ENCODE data around the gene FBXO40.

FBXO40 gene

DNA sequence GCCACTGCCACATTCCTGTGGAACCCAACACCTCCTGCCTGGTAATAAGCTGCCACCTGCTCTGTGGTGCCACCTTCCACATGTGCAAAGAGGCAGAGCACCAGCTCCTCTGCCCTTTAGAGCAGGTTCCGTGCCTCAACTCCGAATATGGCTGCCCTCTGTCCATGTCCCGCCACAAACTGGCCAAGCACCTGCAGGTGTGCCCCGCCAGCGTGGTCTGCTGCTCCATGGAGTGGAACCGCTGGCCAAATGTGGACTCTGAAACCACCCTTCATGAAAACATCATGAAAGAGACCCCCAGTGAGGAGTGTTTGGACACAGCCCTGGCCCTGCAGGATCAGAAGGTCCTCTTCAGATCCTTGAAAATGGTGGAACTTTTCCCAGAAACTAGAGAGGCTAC, 28.3 kb downstream of the FBXO40 start:
- no peak for DNase-seq

DNA sequence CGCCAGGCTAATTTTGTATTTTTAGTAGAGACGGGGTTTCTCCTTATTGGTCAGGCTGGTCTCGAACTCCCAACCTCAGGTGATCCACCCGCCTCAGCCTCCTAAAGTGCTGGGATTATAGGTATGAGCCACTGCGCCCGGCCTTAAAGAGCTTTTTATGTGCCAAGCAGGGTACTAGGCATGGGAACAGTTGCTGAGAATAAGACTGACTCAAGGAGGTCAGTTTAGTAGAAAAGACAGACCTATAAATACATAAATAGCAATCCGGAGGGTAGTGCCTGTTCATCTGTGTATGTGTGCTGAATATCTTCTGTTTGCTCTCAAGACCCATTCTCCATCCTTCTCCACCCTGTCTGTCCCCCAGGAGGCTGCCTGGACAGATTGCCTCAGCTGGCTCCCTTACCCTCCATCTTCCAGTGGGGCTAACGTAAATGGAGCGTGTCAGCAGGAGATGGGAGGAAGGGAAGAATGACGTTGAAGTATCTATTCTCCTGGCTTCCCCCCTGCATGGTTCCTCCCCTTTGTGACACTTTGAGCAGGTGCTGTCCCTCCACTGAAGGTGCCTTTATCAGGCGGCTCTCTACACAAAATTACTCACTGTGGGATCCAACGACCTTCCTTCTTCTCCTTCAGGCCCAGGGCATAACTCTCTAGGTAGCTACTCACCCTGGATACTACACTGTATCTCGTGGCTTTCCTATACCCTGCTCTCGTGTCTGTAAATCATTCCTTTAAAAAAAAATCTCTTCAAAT, 31.1 kb downstream of the FBXO40 start:
- DNase-seq: no peak

DNA sequence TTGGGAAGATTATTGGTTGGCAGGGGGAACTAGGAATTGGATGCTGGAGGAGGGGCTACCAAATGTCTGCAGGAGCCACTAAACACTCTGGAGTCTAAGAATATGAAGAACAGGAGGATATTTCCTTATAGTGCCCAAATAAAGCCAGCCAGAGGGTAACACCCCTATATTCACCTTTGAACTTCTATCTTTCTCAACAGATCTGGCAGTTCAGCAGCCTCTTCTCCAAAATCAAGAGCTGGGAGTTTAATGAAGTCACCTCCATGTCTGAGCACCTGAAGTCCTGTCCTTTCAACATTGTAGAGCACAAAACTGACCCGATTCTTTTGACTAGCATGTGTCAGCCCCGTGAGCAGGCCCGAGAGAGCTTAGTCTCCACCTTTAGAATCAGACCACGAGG, 33.3 kb downstream of the FBXO40 start:
- no peak for DNase-seq

DNA sequence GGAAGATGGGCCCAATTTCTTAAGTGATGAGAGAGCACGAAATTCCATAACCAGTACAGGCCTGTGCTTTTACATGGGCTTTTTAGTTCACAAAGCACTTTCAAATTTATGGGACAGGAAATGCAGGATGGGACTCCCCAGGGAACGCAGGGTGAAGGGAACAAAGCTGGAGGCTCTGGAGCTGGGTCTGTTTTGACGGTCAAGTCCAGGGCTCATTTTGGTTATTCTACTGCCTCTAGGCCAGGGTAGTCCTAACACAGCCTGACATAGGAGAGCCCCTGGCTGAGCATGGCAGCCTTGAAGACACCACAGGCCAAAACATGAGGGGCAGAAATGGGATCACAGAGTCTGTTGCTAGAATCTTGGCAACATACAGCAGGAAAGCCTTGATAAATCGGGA, 34.0 kb downstream of the FBXO40 start:
- DNase-seq: no peak

DNA sequence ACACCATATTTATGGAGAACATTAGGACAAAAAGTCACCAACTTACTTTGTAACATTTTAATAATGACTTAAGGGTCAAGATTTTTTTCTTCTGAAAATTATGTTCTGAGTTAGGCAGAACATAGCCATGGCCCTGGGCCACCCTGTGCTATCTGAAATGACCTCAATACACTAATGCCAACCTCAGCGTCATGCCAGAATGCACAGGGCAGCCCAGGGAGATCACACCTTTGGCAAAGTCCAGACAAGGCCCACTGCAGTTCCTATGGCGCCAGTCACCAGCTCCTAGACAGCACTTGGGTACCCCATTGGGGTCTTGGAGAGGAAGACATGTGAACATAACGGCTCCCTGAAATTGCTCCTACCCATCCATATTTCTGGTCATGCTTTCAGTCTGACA, 34.4 kb downstream of the FBXO40 start:
- DNase-seq: no peak

DNA sequence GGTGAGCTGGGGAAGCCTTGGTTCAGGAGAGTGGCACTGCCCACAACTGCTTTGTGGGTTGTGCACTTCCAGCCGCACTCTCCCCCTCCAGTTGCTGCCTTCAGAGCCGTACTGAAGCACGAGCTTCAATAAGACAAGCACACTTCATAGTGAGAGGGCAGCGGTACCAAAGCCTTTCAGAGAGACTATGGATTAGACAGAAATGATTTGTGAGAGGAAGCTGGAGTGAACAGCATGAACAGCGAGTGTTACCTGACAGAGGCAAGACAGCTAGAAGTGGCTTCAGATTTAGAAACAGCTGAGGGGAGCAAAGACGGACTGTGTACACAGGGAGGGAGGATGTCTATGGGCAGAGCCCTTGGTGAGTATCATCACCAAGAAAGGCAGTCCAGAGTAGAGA, 36.4 kb downstream of the FBXO40 start:
- no peak for DNase-seq

DNA sequence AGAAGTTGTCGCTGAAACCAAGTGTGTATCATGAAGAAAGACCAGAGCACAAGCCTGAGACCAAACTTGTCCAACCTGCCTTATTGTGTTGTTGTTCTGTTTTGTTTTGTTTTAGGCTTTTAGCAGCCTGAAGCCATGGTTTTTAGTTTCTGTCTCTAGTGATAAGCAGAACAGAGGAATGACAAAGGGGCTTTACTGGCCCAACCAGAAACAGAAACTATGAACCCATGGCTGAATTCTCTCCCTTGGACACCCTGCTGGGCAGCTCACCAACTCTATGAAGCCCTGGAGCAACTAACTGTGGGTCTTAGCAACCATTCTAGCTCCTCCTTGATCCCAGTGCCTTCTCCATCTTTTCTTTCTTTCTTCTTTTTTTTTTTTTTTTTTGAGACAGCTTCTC, 37.2 kb downstream of the FBXO40 start:
- DNase-seq: no peak

DNA sequence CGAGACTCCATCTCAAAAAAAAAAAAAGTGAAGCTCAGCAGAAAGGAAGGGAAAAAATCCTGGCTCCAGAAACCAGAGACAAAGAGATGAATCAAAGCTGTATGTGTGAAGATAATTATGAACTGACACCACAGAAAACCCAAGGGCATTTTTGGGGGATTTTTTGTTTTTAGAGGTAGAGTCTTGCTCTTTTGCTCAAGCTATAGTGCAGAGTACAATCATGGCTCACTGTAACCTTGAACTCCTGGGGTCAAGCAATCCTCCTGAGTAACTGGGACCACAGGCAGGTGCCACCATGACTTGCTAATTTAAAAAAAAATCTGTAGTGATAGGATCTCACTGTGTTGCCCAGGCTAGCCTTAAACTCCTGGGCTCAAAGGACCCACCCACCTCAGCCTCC, 44.7 kb downstream of the FBXO40 start:
- no peak for DNase-seq

DNA sequence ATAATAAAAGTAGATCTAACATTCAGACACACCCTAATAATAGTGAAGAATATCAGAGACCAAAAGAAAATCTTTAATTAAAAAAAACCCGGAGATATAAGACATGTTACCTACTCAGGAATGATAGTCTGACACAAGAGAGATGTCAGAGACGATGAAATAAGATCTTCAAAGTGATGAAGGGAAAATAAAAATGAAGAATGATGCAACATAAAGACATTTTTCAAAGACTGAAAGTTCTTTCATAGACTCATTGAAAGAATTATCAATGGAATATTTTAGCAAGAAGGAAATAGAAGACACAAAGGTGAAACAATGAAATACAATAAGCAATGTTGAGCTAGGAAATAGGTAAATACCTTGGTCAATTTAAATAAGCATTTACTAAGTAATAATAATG, 47.9 kb downstream of the FBXO40 start:
- DNase-seq: no peak

DNA sequence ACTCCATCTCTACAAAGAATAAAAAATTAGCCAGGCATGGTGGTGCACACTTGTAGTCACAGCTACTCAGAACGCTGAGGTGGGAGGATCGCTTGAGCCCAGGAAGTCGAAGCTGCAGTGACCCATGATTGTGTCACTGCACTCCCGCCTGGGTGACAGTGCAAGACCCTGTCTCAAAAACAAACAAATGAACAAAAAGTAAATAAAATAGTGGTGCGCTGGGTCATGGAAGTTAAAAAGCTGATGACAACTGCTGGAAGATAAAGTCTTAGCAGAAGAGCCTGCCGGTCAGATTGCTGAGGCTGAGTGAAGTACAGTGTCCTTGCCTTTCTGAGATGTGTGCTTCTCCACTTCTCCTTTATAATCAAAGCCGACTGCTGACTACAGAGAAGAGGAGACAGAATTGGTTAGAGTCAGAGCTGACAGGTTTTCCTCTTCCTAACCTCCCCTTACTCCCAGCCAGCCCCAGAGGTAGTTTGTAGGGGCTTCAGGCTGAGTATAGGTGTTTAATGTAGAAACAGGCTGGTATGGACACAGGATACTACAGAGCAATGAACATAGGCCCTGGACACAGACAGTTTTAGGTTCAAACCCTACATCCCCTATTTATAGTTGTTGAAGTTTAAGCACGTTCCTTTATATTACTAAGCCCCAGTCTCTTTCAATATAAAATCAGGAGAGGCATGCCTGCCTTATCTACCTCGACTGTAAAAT, 49.6 kb downstream of the FBXO40 start:
- no peak for DNase-seq

DNA sequence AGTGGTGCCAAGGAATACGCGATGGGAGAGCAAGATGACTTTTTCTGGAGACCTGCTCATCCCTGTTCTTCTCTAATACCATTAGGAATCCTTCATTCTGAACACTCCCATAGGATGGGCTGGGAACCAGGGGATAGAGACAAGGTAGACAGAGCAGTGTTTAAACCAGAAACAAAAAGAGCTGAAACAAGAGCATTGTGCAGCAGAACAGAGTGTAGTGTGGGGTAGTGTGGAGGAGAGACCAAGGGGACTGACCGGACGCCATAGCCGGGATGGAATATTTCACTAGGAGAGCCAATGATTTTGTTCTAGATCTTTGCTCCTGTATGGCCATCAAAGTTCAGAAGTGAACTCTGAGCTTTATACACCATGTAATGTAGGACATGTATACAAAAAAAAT, 51.9 kb downstream of the FBXO40 start:
- no peak for DNase-seq

DNA sequence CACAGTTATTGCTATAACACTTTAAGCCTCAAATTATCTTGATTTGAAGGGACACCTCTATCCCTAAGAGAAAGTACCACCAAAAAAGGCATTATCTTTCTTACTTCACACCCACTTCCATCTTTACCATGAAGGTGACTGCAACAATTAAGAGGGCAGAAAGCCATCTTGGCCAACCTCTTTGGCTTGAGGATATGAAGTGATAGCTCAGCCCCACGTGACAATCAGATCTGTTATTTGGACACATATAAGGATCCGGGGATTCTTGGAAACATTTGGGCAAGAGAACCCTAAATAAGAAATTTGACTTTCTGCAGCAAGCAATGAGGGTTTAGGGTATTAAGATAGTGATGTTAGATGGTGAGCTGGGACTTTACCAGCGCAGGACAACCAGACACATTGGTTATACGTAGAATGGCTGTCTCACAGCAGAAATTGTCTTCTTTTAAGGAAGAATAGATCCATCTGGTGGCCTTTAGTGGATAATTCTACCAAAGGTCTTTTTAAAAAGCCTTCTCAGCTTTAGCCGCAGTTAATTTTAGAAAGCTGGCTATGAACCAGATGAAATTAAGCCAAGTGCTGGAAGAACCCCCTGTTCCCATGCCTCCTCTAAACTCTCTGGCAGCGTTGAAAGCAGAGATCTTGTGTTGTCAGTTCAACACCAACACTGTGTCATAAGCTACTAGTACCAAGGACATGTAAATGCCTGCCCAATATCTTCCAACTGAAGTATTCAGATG, 55.2 kb downstream of the FBXO40 start:
- DNase-seq: no peak

DNA sequence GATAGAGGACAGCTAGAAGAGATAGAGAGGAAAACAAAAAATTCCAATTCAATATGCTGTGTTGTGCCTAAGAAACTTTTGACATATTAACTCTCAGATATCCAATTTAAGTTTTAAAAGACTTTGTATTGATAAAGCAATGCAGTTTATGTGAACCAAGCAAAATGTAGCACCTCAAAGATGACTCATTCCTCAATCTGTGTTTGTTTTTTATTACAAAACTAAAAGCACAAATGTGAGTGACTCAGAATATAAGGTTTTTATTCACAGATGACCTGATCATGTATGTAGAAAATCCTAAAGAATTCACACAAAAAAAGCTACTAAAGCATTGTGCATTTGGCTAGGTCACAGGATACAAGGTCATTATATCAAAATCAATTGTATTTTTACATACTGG, 56.5 kb downstream of the FBXO40 start:
- no peak for DNase-seq

DNA sequence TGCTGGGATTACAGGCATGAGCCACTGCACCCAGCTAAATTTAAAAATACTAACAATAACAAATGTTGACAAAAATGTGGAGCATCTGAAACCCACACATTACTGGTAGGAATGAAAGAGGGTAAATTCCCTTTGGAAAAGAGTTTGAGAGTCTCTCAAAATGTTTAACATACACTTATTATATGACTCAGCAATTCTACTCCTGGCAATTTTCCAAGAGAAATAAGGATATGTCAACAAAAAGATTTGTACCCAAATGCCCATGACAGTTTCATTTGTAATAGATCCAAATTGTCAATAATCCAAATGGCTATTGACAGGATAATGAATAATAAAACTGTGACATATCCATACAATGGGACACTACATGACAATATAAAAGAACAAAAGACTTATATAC, 58.5 kb downstream of the FBXO40 start:
- DNase-seq: no peak

DNA sequence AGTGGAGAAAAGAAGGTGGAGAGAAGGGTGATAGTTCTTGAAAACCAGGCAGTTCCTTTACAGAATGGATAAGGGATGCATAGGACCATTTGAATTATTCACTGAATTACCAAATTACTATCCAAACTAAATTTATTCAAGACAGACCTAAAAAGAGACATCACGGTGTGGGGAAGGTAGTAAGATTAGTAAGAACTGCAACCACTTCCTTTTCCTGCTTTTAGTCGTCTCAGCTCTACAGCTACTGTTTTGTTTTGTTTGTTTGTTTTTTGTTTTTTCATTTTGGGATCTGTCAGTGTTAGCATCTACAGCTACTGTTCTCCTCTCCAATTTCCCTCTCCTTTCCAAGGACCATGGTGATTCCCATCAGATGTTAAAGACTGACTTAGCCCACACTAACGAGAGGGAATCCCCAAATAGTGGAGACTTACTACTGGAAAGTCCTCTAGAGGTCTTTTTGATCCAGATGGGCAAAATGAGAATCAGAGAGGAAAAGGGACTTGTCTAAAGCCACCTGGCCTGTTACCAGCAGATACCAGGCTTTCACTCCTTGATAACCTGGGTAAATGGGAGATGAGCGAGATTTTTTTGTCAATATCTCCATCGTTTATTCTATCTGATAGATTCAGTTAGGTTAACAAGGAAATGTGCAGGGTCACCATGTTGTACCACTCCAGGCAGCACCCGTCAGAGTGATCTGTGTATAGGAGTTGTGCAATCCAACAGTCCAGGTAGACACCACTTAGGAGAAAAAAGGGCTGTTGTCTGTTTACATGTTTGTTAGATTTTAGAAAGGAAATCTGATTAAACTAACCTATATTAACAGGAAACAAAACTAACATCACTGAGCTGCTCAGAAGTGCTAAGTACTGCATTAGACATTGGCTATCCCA, 61.6 kb downstream of the FBXO40 start:
- DNase-seq: no peak

DNA sequence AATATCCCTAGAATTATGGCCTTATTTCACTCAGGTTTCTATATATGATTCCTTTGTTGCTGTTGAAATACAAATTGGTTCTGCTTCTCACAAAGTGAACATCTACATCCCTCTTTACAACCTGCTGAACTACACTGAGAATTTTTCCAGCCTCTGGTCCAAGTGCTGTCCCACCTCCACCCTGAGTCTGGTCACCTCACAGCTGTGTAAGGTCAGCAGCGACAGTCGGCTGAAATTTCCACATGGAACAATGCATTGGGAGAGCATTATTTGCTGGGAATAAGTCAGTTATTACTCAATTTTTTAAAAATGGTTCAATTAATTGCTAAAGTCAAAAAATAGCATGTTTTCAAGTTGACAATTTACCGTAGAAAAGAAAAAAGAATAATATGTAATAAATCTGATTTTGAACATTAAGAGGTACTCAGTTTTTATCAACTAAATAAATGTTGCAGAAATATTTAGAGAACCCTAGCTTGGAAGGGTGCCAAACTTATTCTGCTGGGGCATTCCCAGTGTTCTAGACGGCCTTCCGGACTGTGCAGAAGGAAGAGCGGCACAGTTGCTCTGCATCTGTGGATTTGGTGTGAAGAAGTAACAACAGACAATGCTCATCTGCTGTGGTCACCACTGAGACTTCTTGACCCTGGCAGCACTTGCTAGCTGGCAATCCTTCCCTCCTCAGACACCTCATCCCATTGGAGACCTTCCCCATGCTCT, 65.7 kb downstream of the FBXO40 start:
- no peak for DNase-seq

DNA sequence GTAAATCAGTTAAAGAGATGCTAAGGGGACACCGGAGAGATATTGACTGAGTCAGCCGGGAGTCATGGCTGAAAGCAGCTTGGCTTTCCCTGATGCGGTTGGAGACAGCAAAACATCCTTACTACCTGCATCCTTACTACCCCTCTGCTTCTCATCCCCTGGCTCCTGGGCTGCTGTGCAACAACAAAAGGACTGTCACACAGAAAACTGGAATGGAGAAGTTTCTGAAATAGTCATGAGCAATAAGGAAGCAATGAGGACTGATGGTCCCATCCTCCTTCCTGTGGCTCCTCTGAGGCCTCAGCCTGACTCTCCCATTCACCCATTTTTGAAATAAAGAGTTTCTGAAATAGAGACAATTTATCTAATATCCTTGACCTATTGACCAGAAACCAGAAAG, 66.4 kb downstream of the FBXO40 start:
- no peak for DNase-seq

DNA sequence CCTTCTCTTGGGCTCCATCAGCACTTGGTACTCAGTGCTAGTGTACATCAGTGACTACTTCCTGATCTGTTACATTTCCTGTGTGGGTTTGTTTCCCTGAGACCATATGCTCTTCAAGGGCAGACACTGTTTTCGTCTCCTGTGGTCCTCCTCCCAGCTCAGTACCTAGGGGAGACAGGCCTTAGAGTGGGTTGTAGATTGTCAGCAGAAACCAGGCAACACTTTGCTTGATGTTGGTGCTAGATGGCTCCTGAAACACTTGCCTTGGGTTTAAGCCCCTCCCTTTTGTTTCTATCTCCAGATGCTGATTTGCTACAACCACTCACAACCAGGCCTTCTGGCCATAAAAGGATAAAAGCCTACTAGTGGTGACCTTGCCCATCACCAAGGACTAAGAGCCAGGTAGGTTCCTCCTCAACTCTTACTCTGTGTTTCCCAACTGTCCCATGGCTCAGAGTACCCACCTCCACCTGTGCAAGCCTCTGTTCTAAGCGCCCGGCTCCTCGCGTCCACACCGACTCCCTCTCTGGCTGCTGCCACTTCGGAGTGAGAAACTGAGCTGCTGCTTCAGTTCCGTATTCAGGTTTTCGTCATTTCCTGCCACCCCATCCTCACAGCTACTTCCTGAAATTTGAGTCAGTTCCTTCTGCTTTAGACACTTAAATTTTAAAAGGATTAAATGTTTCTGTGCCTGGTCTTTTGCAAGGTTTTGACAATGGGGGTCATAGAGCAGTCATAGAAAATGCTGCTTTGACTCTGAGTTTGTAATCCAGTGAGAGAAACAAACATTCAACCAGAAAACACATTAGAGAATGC, 67.4 kb downstream of the FBXO40 start, which contains the start of gene HCLS1:
TSS of gene HCLS1 (minus strand) at position 548 of the 816 bp plus-strand sequence. CDS start 2,556 bp downstream, outside the sequence.
- no peak for DNase-seq

DNA sequence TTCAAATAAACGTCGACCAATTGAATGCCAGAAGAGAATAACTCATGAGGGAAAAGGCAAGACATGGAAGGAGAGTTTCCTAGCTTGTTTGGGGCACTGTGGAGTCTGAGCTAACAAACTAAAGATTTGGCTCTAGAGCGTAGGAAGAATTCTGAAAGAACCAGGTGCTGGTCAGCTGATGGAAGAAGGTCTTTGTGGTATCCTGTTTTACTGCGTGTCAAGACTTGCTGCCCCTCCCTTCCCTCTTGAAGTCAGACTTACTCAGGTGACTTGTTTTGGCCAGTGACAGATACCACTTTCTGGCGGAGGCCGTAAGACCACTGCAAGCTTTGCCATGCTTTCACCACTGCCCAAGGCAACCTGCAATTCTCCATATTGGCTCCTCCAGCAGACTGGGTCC, 68.2 kb downstream of the FBXO40 start:
- DNase-seq: no peak

DNA sequence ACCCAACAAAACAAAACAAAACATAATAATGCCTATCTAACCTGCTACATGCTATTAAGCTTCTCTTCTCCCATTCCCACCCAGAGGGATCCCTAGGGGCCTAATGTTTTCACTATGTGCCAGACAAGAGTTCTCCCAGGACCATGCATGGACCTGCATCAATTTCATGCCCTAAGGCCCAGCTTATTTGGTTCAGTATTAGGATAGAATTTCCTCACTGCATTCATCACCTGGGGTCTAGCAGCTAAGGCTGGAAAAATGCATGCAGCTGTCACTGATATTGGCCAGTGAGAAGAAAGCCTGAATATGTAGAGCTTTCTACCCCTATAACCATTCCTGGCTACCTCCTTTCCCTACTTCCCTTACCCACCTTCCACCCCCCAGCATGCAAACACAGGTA, 69.6 kb downstream of the FBXO40 start:
- DNase-seq: no peak

DNA sequence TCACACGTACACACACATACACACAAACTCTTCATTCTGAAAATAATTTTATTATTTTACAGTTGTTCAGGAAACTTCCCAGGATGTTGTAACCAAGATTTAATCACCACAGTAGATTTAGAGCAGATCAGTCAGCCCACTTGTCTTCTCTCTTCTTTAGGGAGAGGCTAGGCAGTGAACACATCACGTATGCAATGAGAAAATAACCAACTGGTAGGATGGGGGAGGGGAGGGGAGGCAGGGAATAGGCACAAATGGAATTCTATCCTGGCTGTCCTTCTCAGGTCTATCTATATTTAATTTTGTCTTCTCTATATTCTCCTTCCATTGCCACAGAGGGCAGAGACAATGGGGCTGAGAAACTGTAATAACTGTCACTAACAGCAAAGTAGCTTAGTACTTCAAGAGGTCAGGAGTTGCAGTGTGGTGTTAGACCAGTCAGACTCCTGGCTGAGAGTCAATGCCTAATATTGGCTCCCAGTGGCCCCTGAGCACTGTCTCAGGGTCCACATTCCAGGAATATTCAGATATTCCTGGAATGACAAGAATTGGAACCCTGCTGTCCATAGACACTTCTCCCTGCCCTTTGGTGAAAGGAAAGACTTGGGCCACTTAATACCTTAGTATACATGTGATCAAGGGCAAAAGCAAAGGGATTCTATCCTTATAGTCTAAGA, 70.1 kb downstream of the FBXO40 start:
- DNase-seq: no peak

Measured in amniotic stem cell (primary cell).